ENCODE measurements around the gene TRIO.

DNA sequence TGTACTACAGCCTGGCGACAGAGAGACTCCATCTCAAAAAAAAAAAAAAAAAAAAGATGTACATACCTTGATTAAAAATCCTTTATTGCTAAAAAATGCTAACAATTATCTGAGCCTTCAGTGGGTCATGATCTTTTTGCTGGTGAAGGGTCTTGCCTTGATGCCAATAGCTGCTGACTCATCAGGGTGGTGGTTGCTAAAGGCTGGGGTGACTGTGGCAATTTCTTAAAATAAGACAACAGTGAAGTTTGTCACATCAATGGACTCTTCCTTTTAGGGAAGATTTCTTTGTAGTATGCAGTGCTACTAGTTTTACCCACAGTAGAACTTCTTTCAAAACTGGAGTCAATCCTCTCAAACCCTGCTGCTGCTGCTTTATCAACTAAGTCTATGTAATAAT, 404.5 kb downstream of the TRIO start:
- TF ChIP-seq POLR2AphosphoS5 (IDR thresholded peaks at IDR 0.05) = no peak
- TF ChIP-seq, protein P1, sequence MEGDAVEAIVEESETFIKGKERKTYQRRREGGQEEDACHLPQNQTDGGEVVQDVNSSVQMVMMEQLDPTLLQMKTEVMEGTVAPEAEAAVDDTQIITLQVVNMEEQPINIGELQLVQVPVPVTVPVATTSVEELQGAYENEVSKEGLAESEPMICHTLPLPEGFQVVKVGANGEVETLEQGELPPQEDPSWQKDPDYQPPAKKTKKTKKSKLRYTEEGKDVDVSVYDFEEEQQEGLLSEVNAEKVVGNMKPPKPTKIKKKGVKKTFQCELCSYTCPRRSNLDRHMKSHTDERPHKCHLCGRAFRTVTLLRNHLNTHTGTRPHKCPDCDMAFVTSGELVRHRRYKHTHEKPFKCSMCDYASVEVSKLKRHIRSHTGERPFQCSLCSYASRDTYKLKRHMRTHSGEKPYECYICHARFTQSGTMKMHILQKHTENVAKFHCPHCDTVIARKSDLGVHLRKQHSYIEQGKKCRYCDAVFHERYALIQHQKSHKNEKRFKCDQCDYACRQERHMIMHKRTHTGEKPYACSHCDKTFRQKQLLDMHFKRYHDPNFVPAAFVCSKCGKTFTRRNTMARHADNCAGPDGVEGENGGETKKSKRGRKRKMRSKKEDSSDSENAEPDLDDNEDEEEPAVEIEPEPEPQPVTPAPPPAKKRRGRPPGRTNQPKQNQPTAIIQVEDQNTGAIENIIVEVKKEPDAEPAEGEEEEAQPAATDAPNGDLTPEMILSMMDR (IDR thresholded peaks at IDR 0.05) = no peak
- no peak for TF ChIP-seq POLR2A (IDR thresholded peaks at IDR 0.05; ENCODE audit: low read depth)
- TF ChIP-seq EP300 (IDR thresholded peaks at IDR 0.05) = no peak
